Activated effector memory CD4-positive, alpha-beta T cell treated with Interleukin-2 at 50 U/mL for 16 hours (primary cell): Measurements from ENCODE around the gene GNRH2.
"Not testable (repeated sequence)": the region's sequence is repeated elsewhere in the genome, so short reads cannot be mapped to it uniquely, and the experiment has no call there.

Experiments used
- DNase-seq: peaks from one replicate; pipeline ENCODE4 v3.0.0-alpha.2; 2020

Gene GNRH2

GRCh38 chr20:3044336-3044965, 1.0 kb downstream of the GNRH2 start:
- no peak for DNase-seq

GRCh38 chr20:3045042-3045815, 1.8 kb downstream of the GNRH2 start:
- DNase-seq: no peak

- peak; percentile 71 for DNase-seq
Measured at GRCh38 chr20:3045816-3046676, 2.6 kb downstream of the GNRH2 start, which contains the start of gene MRPS26. TSS of gene MRPS26 (plus strand) at chr20:3046052. CDS start at chr20:3046069, 17 bp downstream.

- DNase-seq: peak; percentile 4
Measured at GRCh38 chr20:3046677-3047462, 3.4 kb downstream of the GNRH2 start.

GRCh38 chr20:3047486-3048419, 4.3 kb downstream of the GNRH2 start:
- no peak for DNase-seq

DNA sequence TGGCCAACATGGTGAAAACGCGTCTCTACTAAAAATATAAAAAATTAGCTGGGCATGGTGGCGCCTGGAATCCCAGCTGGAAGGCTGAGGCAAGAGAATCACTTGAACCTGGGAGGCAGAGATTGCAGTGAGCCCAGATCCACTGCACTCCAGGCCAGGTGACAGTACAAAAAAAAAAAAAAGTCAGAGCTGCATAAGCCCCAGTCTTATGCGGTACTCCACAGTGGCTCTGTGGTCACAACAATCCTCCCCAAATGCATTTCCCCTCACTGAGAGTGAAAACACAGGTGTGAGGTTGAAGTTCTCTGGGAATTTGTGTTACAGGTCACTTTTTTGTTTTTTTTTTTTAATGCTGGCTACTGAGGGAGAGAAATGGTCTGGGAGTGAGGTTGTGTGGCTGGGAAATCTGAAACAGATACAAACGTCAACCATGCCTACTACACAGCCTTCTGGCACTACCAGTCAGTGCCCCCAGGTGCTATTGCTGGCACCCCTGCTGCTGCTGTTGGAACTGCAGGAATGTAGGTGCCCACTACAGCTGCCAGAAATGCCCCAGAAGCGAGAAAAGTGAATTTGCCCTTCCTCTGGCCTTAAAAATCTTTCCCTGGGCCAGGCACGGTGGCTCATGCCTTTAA, 8.1 kb downstream of the GNRH2 start:
- no peak for DNase-seq

DNA sequence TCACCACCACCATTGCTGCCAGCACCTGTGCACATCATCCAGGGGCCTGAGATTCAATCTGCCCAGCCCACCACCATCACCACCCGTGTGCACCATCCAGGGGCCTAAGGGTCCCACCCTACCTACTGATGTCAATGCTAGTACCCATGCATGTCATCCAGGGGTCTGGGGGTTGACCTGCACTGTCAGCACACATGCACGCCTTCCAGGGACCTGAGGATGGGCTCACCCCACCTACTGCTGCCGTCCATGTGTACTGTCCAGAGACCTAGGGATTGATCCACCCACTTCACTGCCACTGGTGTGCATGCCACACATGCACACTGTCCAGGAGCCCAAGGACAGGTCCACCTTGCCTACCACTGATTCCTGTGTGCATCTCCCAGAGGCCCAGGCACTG, 16.1 kb downstream of the GNRH2 start:
- no peak for DNase-seq

DNA sequence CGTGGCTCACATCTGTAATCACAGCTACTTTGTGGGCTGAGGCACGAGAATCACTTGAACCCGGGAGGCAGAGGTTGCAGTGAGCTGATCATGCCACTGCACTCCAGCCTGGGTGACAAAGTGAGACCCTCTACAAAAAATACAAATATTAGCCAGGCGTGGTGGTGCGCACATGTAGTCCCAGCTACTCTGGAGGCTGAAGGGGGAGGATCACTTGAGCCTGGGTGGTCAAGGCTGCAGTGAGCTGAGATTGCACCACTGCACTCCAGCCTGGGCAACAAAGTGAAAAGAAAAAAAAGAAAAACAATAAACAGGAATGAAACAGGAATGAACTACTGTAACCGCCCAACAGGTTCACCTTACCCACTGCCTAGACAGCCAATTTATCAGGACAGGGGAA, 20.7 kb downstream of the GNRH2 start:
- DNase-seq: not testable (repeated sequence)

- no peak for DNase-seq
Measured at GRCh38 chr20:3067139-3068014, 24.0 kb downstream of the GNRH2 start.

DNA sequence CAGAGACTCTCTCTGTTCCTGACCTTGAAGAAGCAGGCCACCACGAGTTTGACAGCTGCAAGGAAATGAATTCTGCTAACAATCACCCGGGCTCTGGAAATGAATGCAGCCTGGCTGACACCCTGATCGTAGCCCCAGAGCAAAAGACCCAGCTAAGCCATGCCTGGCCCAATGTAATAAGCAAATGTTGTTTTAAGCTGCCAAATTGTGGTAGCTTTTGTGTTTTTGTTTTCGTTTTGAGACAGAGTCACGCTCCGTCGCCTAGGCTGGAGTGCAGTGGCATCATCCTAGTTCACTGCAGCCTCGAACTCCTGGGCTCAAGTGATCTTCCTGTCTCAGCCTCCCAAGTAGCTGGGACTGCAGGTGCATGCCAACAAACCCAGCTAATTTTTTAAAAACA, 24.7 kb downstream of the GNRH2 start:
- no peak for DNase-seq

GRCh38 chr20:3068986-3069900, 25.8 kb downstream of the GNRH2 start:
- no peak for DNase-seq

GRCh38 chr20:3070725-3071124, 27.3 kb downstream of the GNRH2 start:
- no peak for DNase-seq

DNA sequence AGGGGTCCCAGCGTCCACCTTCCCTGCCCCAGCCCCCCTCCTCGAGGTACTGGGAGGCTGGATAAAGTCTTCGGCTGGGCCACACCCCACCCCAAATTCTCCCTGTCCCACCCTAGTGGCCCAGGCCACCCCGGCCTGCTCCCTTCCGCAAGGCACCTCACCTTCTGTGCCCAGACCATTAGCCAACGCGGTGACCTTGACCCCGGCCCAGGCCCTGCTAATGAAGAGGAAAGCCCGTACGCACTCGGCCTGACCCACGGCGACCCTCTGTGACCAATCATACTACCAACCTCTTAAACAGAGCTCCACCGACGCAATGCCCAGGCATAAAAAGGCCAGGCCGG, 27.8 kb downstream of the GNRH2 start:
- no peak for DNase-seq

- DNase-seq: peak; percentile 65
Measured at GRCh38 chr20:3071610-3072529, 28.4 kb downstream of the GNRH2 start, which contains the start of gene OXT. TSS of gene OXT (plus strand) at chr20:3071620. CDS start at chr20:3071656, 36 bp downstream.

- no peak for DNase-seq
Measured at GRCh38 chr20:3072530-3073250, 29.3 kb downstream of the GNRH2 start.

- DNase-seq: not testable (repeated sequence)
Measured at GRCh38 chr20:3073251-3073643, 29.8 kb downstream of the GNRH2 start.

DNA sequence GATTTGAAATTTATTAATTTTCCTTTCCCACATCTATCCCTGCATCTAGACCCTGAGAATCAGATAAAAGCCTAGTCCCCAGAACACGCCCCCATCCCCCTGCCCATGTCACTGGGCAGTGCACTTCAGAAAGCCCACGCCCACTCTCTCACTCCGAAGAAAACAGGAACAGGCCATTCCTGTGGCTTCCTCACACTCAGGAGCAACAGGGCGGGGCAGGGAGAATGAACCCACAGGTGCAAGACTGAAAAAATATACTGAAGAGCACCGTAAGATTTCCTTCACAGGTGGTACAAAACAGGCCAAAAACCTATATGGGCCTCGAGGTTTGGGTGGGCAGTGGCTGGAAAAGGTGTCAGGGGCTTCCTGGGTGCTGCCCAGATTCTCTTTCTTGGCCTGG, 31.4 kb downstream of the GNRH2 start:
- DNase-seq: no peak
